Esophagus squamous epithelium (tissue), 5 donors: ENCODE data around the gene EPS8L1. TPM values are rescaled to one million over a fixed set of nuclear protein-coding genes. Genes with fewer than 3 reads are reported as not detected.

Experiments used
- DNase-seq: peaks from one replicate; lab custom pipeline; 2025; lab: John Stamatoyannopoulos, UW
- H3K27ac ChIP-seq, 4 donors: fragments of 200-600 bp; sonication (generic); one replicate each; pipeline ENCODE4 v1.5.1; 2016 to 2019; ENCODE audit warnings: mild to moderate bottlenecking in 1 of 4
- H3K27me3 ChIP-seq, 4 donors: fragments of 200-600 bp; sonication (generic); 1 replicate in 3 of 4; 2 replicates in 1 of 4; pipeline versions ENCODE4 v1.5.1 to v1.6.0; 2017 to 2021; ENCODE audit warnings: antibody characterized with exemption in 1 of 4
- H3K36me3 ChIP-seq, 3 donors: fragments of 200-600 bp; sonication (generic); one replicate each; pipeline ENCODE4 v1.5.1; 2016 to 2019
- H3K4me1 ChIP-seq, 3 donors: fragments of 200-600 bp; sonication (generic); one replicate each; pipeline ENCODE4 v1.5.1; 2017 to 2019
- H3K4me3 ChIP-seq, 4 donors: fragments of 200-600 bp; sonication (generic); 1 replicate in 3 of 4; 2 replicates in 1 of 4; pipeline ENCODE4 v1.5.1; 2016 to 2019; ENCODE audit warnings: mild to moderate bottlenecking in 2 of 4, moderate library complexity in 1 of 4
- H3K9me3 ChIP-seq, 3 donors: fragments of 200-600 bp; sonication (generic); one replicate each; pipeline ENCODE4 v1.5.1; 2016 to 2019
- POLR2A ChIP-seq, 4 donors: fragments of 450-650 bp; IDR thresholded peaks; one replicate each; pipeline ENCODE4 v1.6.1; 2017; ENCODE audit warnings: antibody characterized with exemption in 4 of 4, mild to moderate bottlenecking in 4 of 4, moderate library complexity in 3 of 4
- WGBS, 2 donors: methylation state at CpG; one replicate each; pipeline ENCODE4 v1.1.5; 2018; 5-methylcytosine and 5-hydroxymethylcytosine counted together
- intact Hi-C: fragments of 100-400 bp; cut with DNase I; formaldehyde crosslinking; loops from one replicate; pipeline ENCODE4 v1.15.0; 2022
- total RNA-seq, 4 donors: library from RNA; depleted of rRNA; stranded (reverse); fragments of >200 nt; gene quantifications; one replicate each; pipeline ENCODE4 v1.1.0, GENCODE V29; 2016
- TF ChIP-seq, protein P1 (sequence below), 6 experiments: fragments of 450-650 bp in 4 of 6; fragments of 200-600 bp in 2 of 6; sonication (generic) in 2 of 6; IDR thresholded peaks; one replicate each; pipeline ENCODE4 v1.5.1; 2016 to 2019; ENCODE audit warnings: antibody characterized with exemption in 6 of 6, mild to moderate bottlenecking in 4 of 6, moderate library complexity in 4 of 6
- donor health status: DM: yes; HTN: yes; CAD: no.

Gene EPS8L1
- total RNA-seq, 4 donors from 2014 or later: 151 to 341 (median 286) TPM

- no peak for TF ChIP-seq POLR2A (IDR thresholded peaks at IDR 0.05)
- TF ChIP-seq, protein P1, sequence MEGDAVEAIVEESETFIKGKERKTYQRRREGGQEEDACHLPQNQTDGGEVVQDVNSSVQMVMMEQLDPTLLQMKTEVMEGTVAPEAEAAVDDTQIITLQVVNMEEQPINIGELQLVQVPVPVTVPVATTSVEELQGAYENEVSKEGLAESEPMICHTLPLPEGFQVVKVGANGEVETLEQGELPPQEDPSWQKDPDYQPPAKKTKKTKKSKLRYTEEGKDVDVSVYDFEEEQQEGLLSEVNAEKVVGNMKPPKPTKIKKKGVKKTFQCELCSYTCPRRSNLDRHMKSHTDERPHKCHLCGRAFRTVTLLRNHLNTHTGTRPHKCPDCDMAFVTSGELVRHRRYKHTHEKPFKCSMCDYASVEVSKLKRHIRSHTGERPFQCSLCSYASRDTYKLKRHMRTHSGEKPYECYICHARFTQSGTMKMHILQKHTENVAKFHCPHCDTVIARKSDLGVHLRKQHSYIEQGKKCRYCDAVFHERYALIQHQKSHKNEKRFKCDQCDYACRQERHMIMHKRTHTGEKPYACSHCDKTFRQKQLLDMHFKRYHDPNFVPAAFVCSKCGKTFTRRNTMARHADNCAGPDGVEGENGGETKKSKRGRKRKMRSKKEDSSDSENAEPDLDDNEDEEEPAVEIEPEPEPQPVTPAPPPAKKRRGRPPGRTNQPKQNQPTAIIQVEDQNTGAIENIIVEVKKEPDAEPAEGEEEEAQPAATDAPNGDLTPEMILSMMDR (IDR thresholded peaks at IDR 0.05): no peak
- peaks cover 0 to 48% (median 8%) of the 10 kb centered on the region in 4 donors for H3K27me3 ChIP-seq
- H3K9me3 ChIP-seq: no peaks in the 10 kb centered on the region
- H3K4me1 ChIP-seq: peaks cover 18 to 40% (median 20%) of the 10 kb centered on the region in 3 donors
- DNase-seq: no peak
- intact Hi-C loops: no loop called here
- peaks cover 5 to 41% (median 12%) of the 10 kb centered on the region in 3 donors for H3K36me3 ChIP-seq
- H3K27ac ChIP-seq: peak overlapping the region in 3 of 4 donors; percentile 52 to 59 (median 55)
- WGBS, 2 donors: 34% methylated on average over 12 to 15 of the region's 17 CpGs
- peak overlapping the region; percentile 24 to 69 (median 41) for H3K4me3 ChIP-seq
These were observed 11.9 kb downstream of the EPS8L1 start for GRCh38 chr19:55087542-55087901.

- TF ChIP-seq POLR2A (IDR thresholded peaks at IDR 0.05): no peak
- TF ChIP-seq, protein P1 (IDR thresholded peaks at IDR 0.05): no peak
- Histone ChIP-seq H3K4me1 (peaks cover 18 to 38% (median 20%) of the 10 kb centered on the region in 3 donors), H3K36me3 (peaks cover 10 to 47% (median 17%) of the 10 kb centered on the region in 3 donors), H3K27ac (peak overlapping the region in 3 of 4 donors; percentile 52 to 59 (median 55)), H3K9me3 (no peaks in the 10 kb centered on the region), H3K4me3 (peak overlapping the region in 2 of 4 donors; percentile 51 to 69), H3K27me3 (peaks cover 0 to 43% (median 4%) of the 10 kb centered on the region in 4 donors)
- 55 to 63% methylated on average over 12 of the region's 12 CpGs for WGBS, 2 donors
- intact Hi-C loops: no loop called here
- no peak for DNase-seq
These were observed 12.4 kb downstream of the EPS8L1 start for GRCh38 chr19:55088021-55088451.

DNA sequence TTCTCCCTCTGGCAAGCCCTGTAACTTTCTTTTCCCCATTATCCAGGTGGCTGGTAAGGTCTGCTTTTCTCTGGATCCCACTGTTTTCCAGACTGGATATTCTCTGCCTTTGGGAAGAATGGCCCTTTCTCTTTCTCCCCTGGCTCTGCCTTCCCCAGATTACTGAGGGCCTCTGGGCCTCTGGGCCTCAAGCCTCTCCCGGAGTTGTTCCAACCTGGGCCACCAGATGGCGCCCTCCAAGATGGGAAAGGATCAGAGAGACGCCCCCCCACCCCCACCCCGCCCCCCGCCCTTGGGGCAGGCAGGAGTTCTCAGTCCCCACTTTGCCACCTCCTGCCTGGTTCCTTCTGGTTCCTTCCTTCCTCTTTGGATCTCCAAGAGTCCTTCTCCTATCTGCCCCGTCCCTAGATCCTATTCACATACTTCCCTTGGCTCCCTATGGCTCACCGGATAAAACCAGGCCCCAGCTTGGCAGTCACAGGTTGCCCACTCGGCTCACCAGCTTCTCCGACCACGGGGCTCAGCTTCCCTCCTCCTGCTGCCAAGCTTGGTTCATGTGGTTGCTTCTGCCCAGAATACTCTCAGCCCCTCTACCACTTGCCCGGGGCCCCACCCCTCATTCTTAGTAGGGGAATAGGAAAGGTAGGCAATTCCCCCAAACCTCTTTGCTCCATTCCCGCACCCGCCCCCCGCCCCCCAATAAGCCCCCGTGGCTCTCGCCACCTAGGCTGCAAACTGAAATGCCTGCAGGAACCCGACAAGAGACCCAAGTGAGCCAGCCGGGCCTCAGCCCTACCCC, 13.1 kb downstream of the EPS8L1 start:
- no peak overlapping the region for H3K4me3 ChIP-seq
- intact Hi-C loops: no loop called here
- H3K27me3 ChIP-seq: peaks cover 0 to 36% (median under 1%) of the 10 kb centered on the region in 4 donors
- no peak for TF ChIP-seq POLR2A (IDR thresholded peaks at IDR 0.05)
- TF ChIP-seq, protein P1 (IDR thresholded peaks at IDR 0.05): peak; percentile 34 to 87 (median 54)
- WGBS, 2 donors: 25 to 43% methylated on average over 7 to 14 of the region's 18 CpGs
- no peak for DNase-seq
- H3K27ac ChIP-seq: peak overlapping the region in 3 of 4 donors; percentile 52 to 59 (median 55)
- no peaks in the 10 kb centered on the region for H3K9me3 ChIP-seq
- H3K36me3 ChIP-seq: peaks cover 10 to 48% (median 18%) of the 10 kb centered on the region in 3 donors
- peaks cover 18 to 32% (median 20%) of the 10 kb centered on the region in 3 donors for H3K4me1 ChIP-seq

- TF ChIP-seq POLR2A (IDR thresholded peaks at IDR 0.05): no peak
- TF ChIP-seq, protein P1 (IDR thresholded peaks at IDR 0.05): no peak
- no peak for DNase-seq
- intact Hi-C loops: no loop called here
- 83 to 84% methylated on average over 2 to 3 of the region's 3 CpGs for WGBS, 2 donors
- H3K9me3 ChIP-seq: no peaks in the 10 kb centered on the region
- peaks cover 18 to 32% (median 20%) of the 10 kb centered on the region in 3 donors for H3K4me1 ChIP-seq
- H3K27ac ChIP-seq: no peak overlapping the region
- H3K27me3 ChIP-seq: peaks cover 0 to 29% (median 0%) of the 10 kb centered on the region in 4 donors
- H3K4me3 ChIP-seq: no peak overlapping the region
- H3K36me3 ChIP-seq: peaks cover 13 to 51% (median 19%) of the 10 kb centered on the region in 3 donors
These were observed 13.8 kb downstream of the EPS8L1 start for GRCh38 chr19:55089342-55089944.
